K562 (cell line): ENCODE data around the gene PTAFR. TPM values are rescaled to one million over a fixed set of nuclear protein-coding genes. Genes with fewer than 3 reads are reported as not detected.
A peak's percentile ranks its signal among the peaks of the same experiment; 100 is the strongest.

Experiments used
- MAZ ChIP-seq, 2 experiments: fragments of 450-650 bp in 1 of 2; sonication (generic) in 1 of 2; formaldehyde crosslinking; IDR thresholded peaks in 1 of 2; conservative IDR thresholded peaks in 1 of 2; 2 replicates each; pipeline versions ENCODE4 v1.4.0 to v1.5.0; 2020; ENCODE audit warnings: mild to moderate bottlenecking in 1 of 2, missing genetic modification reagents in 1 of 2
- MECOM ChIP-seq: fragments of 250-450 bp; sonication (Bioruptor Pico); IDR thresholded peaks from 2 replicates; pipeline ENCODE4 v1.8.0; 2022; ENCODE audit warnings: inconsistent platforms
- RREB1 ChIP-seq: fragments of 250-450 bp; sonication (Bioruptor Pico); IDR thresholded peaks from 2 replicates; pipeline ENCODE4 v1.4.0; 2020
- ZNF589 ChIP-seq: fragments of 200-800 bp; sonication (Bioruptor generic); IDR thresholded peaks from 2 replicates; pipeline ENCODE4 v1.6.1; 2016; ENCODE audit warnings: low read depth, missing genetic modification characterization, missing compliant biosample characterization
- polyA plus RNA-seq, 8 experiments: library from polyadenylated mRNA; depleted of rRNA in 4 of 8; stranded (reverse) in 5 of 8; unstranded in 3 of 8; fragments of >200 nt; fragmentation: Nextera tagmentation in 2 of 8; fragmentation: Illumina TruSeq in 1 of 8; extraction: Ambion mirVana in 2 of 8; extraction: Trizol in 1 of 8; gene quantifications; 2 replicates each; pipeline versions ENCODE4 v1.2.1 to v1.2.3, GENCODE V29; 2011 to 2014; ENCODE audit warnings: inconsistent platforms in 1 of 8, missing spikeins in 1 of 8
- total RNA-seq, 7 experiments: library from RNA; depleted of rRNA in 6 of 7; stranded (reverse); fragments of >200 nt in 6 of 7; fragmentation: Illumina TruSeq in 2 of 7; extraction: Trizol in 2 of 7; gene quantifications; 2 replicates each; pipeline versions ENCODE4 v1.2.1 to v1.2.3, GENCODE V29; 2011 to 2021; ENCODE audit warnings: low replicate concordance in 1 of 7

PTAFR gene
- total and polyA plus RNA-seq, 9 of the 15 experiments (the other 6 are each of a cell fraction or from before 2014, with no cell fraction given) = 0.15 to 0.55 (median 0.40) TPM; not detected in 1

- no peak for TF ChIP-seq RREB1 (CRISPR knock-in tag)
- 0 out of 2 replicates have a peak, but pooled peaks have one; percentile 28 for TF ChIP-seq ZNF589 (CRISPR knock-in tag)
- 0 out of 2 replicates have a peak, but pooled peaks have one; percentile 45 for TF ChIP-seq MECOM (CRISPR knock-in tag)
- no peak for TF ChIP-seq MAZ (CRISPR knock-in tag; conservative IDR thresholded peaks at IDR 0.05 in 1 of 2, IDR thresholded peaks at IDR 0.05 in 1 of 2)
Measured at GRCh38 chr1:28147264-28148094, 29.0 kb downstream of the PTAFR start (continued).
